Muscle of leg (tissue), 11 donors: Measurements from ENCODE around the gene RBBP8NL. TPM values are rescaled to one million over a fixed set of nuclear protein-coding genes. Genes with fewer than 3 reads are reported as not detected.

Experiments used
- DNase-seq: peaks from one replicate; pipeline ENCODE4 v3.0.0; 2013
- H3K27ac ChIP-seq: one replicate; pipeline ENCODE4 v1.5.1; 2013; ENCODE audit warnings: mild to moderate bottlenecking, low read length, control low read depth
- H3K27me3 ChIP-seq: one replicate; pipeline ENCODE4 v1.6.1; 2013; ENCODE audit warnings: low read length; ENCODE audit not compliant: control insufficient read depth, insufficient read depth
- H3K36me3 ChIP-seq: one replicate; pipeline ENCODE4 v1.6.1; 2013; ENCODE audit warnings: low read length; ENCODE audit not compliant: control insufficient read depth, insufficient read depth
- H3K4me1 ChIP-seq: one replicate; pipeline ENCODE4 v1.6.1; 2013; ENCODE audit warnings: low read length; ENCODE audit not compliant: control insufficient read depth, insufficient read depth
- H3K4me3 ChIP-seq: one replicate; pipeline ENCODE4 v1.5.1; 2013; ENCODE audit warnings: low read length, control low read depth
- H3K9me3 ChIP-seq: replicated peaks from 2 replicates; pipeline ENCODE4 v1.6.1; 2013; ENCODE audit warnings: low read depth, low read length; ENCODE audit not compliant: control insufficient read depth
- WGBS: methylation state at CpG from one replicate; pipeline ENCODE4 v1.1.5; 2013; ENCODE audit warnings: missing lambda C conversion rate; ENCODE audit not compliant: insufficient coverage; 5-methylcytosine and 5-hydroxymethylcytosine counted together
- polyA plus RNA-seq, 8 donors: library from polyadenylated mRNA; unstranded; fragments of 120-200 nt; gene quantifications; one replicate each; pipeline versions ENCODE4 v1.2.1 to v1.2.3, GENCODE V29; 2013; ENCODE audit warnings: inconsistent platforms in 1 of 8, low replicate concordance in 1 of 8; ENCODE audit not compliant: insufficient read length in 8 of 8, insufficient read depth in 1 of 8
- total RNA-seq: library from RNA; stranded (reverse); fragments of 120-200 nt; gene quantifications from one replicate; pipeline ENCODE4 v1.2.4, GENCODE V29; 2013

The RBBP8NL gene
- total and polyA plus RNA-seq, 9 donors: 0.04 to 0.68 (median 0.11) TPM; not detected in 4

DNA sequence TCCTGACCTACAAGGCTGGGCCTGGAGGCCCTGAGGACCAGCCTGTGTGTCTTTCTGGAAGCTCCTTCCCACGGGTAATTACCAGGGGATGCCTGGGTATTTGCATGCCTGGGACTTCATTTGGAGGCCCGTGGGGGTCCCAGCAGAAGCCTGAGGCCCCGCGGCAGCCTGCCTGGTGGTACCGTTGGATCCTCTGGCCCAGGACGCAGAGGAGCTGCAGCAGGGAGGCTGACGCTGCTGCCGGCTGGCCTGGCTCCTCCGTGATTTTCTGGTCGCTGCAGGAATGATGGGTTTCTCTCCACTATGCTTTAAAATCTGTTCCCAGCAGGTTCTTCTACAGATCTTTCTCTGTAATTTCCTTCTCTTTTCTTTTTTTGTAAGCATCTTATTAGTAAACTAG, 26.8 kb downstream of the RBBP8NL start:
- H3K27me3 ChIP-seq: no peaks in the 10 kb centered on the region
- H3K4me1 ChIP-seq: peaks cover 13% of the 10 kb centered on the region
- H3K27ac ChIP-seq: no peak overlapping the region
- H3K9me3 ChIP-seq: no peaks in the 10 kb centered on the region
- WGBS: 76% methylated on average over 9 of the region's 10 CpGs
- DNase-seq: no peak
- H3K4me3 ChIP-seq: no peak overlapping the region
- H3K36me3 ChIP-seq: peaks cover 11% of the 10 kb centered on the region

DNA sequence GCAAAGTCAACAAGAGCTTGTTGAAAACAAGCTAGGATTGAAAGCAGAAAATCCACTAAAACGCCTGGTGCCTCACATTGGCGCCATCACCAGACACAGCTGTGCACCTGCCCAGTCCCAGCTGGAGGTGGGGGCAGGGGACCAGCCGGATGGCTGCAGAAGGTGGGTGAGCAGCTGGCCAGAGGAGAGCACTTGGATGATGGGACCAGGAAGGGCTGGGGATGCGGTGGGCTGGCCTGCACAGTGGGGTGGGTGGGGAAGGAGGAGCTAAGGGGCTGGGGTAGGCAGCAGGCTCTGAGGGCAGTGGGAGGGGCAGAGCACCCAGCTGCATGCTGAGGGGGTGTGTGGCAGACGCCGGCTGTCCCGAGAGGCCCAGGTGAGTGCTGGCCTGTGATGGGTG, 27.3 kb downstream of the RBBP8NL start:
- H3K27me3 ChIP-seq: no peaks in the 10 kb centered on the region
- no peak overlapping the region for H3K27ac ChIP-seq
- WGBS: 80% methylated on average over 7 of the region's 7 CpGs
- no peak for DNase-seq
- no peaks in the 10 kb centered on the region for H3K9me3 ChIP-seq
- H3K36me3 ChIP-seq: peaks cover 16% of the 10 kb centered on the region
- H3K4me3 ChIP-seq: no peak overlapping the region
- H3K4me1 ChIP-seq: peaks cover 11% of the 10 kb centered on the region

DNA sequence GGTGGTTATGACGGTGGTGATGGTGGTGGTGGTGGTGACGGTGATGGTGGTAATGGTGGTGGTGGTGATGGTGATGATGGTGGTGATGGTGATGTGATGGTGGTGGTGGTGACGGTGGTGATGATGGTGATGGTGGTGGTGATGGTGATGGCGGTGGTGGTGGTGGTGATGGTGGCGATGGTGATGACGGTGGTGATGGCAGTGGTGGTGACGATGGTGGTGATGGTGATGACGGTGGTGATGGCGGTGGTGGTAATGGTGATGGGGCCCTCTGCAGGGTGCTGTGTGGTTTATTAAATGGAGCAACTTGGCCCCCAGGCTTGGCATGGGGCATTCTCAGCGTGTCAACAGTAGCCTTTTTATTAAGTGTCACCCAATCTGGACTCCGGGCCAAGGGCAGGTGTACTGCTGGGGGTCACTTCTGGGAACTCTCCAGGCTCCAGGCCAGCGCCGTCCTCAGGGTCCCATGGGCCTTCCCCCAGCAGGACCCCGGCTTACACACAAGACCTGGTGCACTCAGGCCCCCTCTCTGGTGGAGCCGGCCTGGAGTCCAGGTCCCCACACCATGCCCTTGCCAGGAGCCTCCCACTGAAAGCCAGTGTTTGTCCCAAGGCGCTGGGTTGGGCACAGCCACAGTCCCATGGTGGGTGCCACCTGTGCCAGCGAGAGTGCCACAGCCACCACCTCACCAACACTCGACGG, 29.1 kb downstream of the RBBP8NL start:
- Histone ChIP-seq H3K27me3 (no peaks in the 10 kb centered on the region), H3K4me3 (no peak overlapping the region), H3K9me3 (no peaks in the 10 kb centered on the region), H3K36me3 (peaks cover 31% of the 10 kb centered on the region), H3K27ac (no peak overlapping the region), H3K4me1 (peaks cover 9% of the 10 kb centered on the region)
- DNase-seq: no peak
- 89% methylated on average over 16 of the region's 19 CpGs for WGBS

DNA sequence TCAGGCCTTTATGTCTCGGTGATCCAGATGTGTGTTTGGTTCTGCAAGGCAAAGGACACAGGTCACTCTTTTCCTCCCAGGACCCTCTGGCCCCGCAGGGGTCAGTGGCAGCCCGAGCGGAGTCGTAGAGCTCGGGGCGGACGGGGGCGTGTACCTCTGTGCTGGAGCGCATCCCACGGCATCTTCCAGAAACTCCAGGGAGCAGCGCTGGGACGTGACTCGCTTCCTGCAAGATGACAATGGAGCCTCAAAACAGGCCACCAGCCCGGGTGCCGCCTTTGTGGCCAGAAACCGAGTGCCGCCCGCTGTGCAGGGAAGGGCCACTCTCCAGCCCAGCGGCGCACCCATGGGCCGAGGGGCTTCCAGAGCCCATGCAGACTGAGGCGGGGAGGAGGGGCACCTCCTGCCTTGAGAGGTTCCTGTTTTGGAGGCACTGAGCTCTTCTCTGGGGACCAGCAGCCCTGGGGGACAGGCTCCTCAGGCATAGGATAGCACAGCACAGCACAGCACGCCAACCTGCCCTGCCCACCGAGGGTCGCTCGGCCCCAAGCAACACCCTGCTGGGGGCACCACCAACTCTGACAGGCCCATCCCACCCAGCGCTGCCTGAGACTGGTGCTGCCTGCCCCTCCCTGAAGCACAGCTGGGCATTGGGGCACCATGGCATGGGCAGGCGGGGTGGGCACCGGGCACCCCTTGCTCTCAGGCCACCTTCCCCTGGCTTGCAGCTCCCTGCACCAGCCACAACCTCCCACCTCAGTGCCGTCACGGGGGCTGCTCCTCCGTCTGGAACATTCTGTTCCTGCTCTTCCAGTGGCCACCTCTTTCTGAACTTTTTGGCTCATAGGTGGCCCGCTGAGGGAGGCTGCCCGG, 30.7 kb downstream of the RBBP8NL start:
- DNase-seq: no peak
- WGBS: 88% methylated on average over 35 of the region's 35 CpGs
- Histone ChIP-seq H3K27ac (no peak overlapping the region), H3K4me3 (no peak overlapping the region), H3K9me3 (no peaks in the 10 kb centered on the region), H3K36me3 (peaks cover 44% of the 10 kb centered on the region), H3K27me3 (no peaks in the 10 kb centered on the region), H3K4me1 (no peaks in the 10 kb centered on the region)

DNA sequence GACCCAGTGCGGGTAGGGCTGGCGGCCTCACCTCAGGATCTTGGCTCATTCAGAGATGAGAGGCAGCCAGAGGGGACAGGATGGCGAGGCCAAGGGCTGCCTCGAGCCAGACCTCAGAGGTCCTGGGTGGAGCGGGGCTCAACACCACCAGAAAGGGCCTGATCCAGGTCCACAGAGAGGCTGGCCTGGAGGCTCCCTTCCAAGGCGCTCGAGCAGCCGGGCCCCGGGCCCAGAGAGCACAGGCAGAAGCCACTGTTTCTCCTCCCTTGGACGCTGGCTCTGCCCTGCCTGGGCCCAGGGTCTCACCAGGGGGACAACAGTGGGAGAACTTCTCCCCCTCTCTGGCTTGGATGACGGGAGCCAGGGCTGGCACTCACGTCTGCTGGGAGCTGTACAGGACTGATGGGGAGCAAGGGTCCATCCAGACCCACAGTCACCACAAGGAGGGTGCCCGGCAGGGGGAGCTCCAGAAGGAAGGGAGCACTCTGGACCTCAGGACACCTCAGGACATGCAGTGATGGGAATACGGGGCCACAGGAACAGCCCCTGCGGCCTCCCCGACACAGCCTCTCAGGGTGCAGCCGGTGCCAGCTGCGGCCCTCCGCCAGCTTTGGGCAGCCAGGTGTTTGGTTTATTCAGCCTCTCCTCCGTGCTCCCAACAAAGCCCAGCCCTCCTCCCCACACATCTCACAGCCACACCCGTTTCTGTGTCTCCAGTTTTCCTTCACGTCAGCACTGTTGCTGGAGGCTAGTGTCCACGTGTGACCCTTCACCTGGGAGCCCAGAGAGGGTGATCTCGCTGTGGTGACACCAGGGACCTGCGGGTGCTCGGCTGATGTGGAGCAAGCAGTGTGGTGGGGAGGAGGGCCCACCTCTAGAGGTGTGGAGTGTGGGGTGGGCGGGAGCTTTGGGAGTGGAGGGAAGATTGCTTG, 31.8 kb downstream of the RBBP8NL start:
- no peaks in the 10 kb centered on the region for H3K27me3 ChIP-seq
- peaks cover 54% of the 10 kb centered on the region for H3K36me3 ChIP-seq
- no peak overlapping the region for H3K4me3 ChIP-seq
- H3K27ac ChIP-seq: no peak overlapping the region
- H3K9me3 ChIP-seq: no peaks in the 10 kb centered on the region
- no peak for DNase-seq
- no peaks in the 10 kb centered on the region for H3K4me1 ChIP-seq
- 88% methylated on average over 26 of the region's 27 CpGs for WGBS

DNA sequence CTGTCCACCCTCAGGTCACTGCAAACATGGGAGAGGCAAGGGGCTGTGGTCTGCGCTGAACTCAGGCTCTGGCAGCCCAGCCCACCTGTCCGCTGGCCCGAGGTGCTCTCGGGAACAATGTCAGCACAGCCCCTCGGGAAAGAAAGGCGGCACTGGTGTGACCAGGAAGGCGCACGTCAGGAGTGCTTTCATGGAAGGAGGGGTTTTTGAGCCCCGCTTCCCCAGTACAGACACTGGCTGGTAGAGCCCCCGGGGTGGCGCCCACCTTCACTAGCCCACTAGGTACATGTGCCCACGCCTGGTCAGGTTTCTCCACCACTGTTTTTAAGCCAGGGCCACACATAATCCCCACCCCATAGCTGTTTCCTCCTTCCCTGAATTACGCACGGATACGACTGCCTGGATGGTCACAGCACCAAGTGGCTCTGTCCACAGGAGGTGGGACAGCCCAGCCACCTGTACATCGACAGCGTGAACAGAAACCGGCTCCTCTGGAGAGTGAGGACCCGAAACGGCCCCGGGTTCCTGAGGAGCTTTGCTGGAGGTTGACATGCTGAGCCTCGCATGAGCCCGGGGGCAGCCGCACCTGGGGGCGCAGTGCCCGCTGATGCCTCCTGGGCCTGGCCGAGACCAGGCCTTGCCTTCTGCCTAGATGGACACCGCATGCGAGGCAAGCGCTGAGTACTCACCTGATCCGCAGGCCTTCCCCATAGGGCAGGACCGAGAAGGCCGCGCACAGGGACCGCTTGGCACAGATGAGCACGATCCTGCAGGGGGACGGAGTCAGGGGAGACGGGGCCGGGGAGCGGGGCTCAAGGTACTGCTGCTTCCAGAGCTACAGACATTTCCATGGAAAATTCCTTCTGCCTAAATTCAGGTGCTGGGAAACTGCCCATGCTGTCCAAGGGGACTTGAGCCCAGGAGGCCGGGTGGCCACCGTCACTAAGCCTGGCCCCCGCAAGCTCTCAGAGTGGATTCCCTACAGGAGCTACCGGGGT, 32.8 kb downstream of the RBBP8NL start:
- H3K9me3 ChIP-seq: no peaks in the 10 kb centered on the region
- no peaks in the 10 kb centered on the region for H3K27me3 ChIP-seq
- 88% methylated on average over 41 of the region's 44 CpGs for WGBS
- DNase-seq: no peak
- H3K27ac ChIP-seq: no peak overlapping the region
- H3K4me3 ChIP-seq: no peak overlapping the region
- peaks cover 61% of the 10 kb centered on the region for H3K36me3 ChIP-seq
- no peaks in the 10 kb centered on the region for H3K4me1 ChIP-seq

DNA sequence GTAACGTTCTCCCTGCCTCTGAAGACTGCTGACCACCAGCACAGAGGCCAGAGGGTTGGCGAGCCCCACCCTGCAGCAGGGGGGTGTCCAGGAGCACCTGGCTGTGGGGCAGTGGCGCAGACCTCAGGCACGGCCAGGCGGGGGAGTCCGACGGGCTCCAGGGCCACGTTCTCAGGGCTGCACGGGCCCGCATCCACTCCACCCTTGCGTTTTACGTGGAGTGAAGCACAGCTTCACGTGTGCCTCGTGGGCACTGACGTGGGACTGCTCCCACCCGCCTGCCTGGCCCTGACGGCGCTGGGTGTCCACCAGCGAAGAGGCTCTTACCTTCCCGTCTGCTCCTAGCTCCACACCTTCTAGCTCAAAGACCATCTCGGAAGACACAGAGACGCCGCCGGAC, 33.5 kb downstream of the RBBP8NL start:
- no peaks in the 10 kb centered on the region for H3K27me3 ChIP-seq
- no peaks in the 10 kb centered on the region for H3K4me1 ChIP-seq
- DNase-seq: no peak
- H3K36me3 ChIP-seq: peaks cover 69% of the 10 kb centered on the region
- WGBS: 87% methylated on average over 23 of the region's 24 CpGs
- H3K9me3 ChIP-seq: no peaks in the 10 kb centered on the region
- H3K27ac ChIP-seq: no peak overlapping the region
- H3K4me3 ChIP-seq: no peak overlapping the region

DNA sequence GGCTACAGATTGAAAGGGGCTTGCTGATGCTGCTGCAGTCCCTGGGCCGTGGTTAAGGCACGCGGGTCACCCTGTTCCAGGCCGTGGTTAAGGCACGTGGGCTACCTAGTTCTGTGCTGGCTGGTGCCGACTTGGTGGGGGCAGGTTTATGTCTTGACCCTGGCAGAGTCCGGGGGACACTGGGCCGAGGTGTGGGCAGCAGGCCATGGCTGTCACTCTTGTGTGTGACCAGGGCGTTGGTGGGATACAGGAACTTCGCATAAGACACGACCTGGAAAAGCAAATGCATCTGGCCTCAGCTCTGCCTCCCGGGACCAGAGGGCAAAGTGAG, 34.0 kb downstream of the RBBP8NL start:
- 83% methylated on average over 12 of the region's 12 CpGs for WGBS
- Histone ChIP-seq H3K4me1 (peaks cover 1% of the 10 kb centered on the region), H3K36me3 (peaks cover 74% of the 10 kb centered on the region), H3K9me3 (no peaks in the 10 kb centered on the region), H3K4me3 (no peak overlapping the region), H3K27ac (no peak overlapping the region), H3K27me3 (no peaks in the 10 kb centered on the region)
- no peak for DNase-seq

DNA sequence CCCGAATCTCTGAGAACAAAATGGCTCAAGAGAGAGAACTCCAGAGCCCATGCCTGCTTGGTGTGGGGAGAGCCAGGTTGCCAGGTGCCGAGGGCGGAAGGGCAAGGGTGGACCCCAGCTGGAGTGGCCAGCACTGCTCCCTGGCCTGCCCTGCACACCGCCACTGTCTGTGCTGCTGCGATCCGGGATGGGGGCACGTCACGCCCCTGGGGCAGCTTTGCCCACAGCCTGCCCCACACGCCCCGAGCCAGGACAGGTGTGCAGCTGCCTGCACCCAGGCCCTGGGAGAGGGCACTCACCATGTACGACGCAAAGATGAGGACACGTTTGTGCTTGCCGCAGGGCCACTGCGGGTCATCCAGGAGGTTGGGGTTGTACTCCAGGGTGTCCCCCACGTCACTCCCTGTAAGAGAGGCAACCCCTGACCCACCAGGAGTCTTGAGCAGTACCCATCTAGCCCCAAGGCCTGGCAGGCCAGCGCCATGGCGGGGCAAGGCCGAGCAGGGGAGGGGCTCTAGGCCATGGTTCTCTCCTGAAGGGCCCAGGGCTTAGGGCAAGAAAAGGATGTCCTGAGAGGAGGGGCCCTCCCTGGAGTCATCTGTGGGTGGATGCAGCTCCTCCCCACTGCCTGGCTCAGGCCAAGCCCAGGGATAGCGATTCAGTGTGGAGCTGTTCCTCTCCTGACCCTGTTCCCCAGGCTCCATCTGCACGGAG, 34.6 kb downstream of the RBBP8NL start:
- H3K4me3 ChIP-seq: no peak overlapping the region
- H3K27ac ChIP-seq: no peak overlapping the region
- H3K9me3 ChIP-seq: no peaks in the 10 kb centered on the region
- H3K4me1 ChIP-seq: peaks cover 6% of the 10 kb centered on the region
- H3K27me3 ChIP-seq: no peaks in the 10 kb centered on the region
- peaks cover 79% of the 10 kb centered on the region for H3K36me3 ChIP-seq
- 87% methylated on average over 14 of the region's 21 CpGs for WGBS
- no peak for DNase-seq
